K562 (cell line): ENCODE data around the gene CACNA1A. TPM values are rescaled to one million over a fixed set of nuclear protein-coding genes. Genes with fewer than 3 reads are reported as not detected.

Experiments used
- FOXP4 ChIP-seq: sonication (generic); formaldehyde crosslinking; IDR thresholded peaks from 2 replicates; pipeline ENCODE4 v1.8.0; 2022; ENCODE audit warnings: mild to moderate bottlenecking, missing genetic modification reagents, borderline replicate concordance
- JUND ChIP-seq, 2 experiments: IDR thresholded peaks; 2 replicates in 1 of 2; 3 replicates in 1 of 2; pipeline ENCODE4 v1.6.1; 2011; ENCODE audit warnings: borderline replicate concordance in 2 of 2, low read depth in 2 of 2, low read length in 2 of 2, improper control_type of control experiment in 1 of 2, missing biosample characterization in 1 of 2, missing genetic modification characterization in 1 of 2, missing genetic modification reagents in 1 of 2
- NR1H2 ChIP-seq: sonication (generic); formaldehyde crosslinking; IDR thresholded peaks from 2 replicates; pipeline ENCODE4 v1.4.0; 2020; ENCODE audit warnings: mild to moderate bottlenecking, missing genetic modification reagents
- PHF8 ChIP-seq: fragments of 200-600 bp; sonication (generic); IDR thresholded peaks from 2 replicates; pipeline ENCODE4 v1.6.1; 2012; ENCODE audit warnings: mixed run types, mild to moderate bottlenecking, inconsistent platforms, low read length, moderate library complexity, borderline replicate concordance
- POLR3G ChIP-seq: IDR thresholded peaks from 2 replicates; pipeline ENCODE4 v1.6.1; 2011; ENCODE audit not compliant: insufficient read length, insufficient replicate concordance; ENCODE audit errors: extremely low read depth
- RFX7 ChIP-seq: fragments of 250-450 bp; sonication (Bioruptor Pico); IDR thresholded peaks from 2 replicates; pipeline ENCODE4 v1.5.1; 2021; ENCODE audit warnings: mild to moderate bottlenecking
- TEAD1 ChIP-seq, 2 experiments: fragments of 450-650 bp in 1 of 2; sonication (generic) in 1 of 2; formaldehyde crosslinking; IDR thresholded peaks; 2 replicates each; pipeline versions ENCODE4 v1.4.0 to v1.8.0; 2020 to 2022; ENCODE audit warnings: mild to moderate bottlenecking in 2 of 2, missing genetic modification reagents in 1 of 2
- ZNF395 ChIP-seq: fragments of 200-800 bp; sonication (Bioruptor generic); IDR thresholded peaks from 2 replicates; pipeline ENCODE4 v1.6.1; 2017; ENCODE audit warnings: missing genetic modification characterization, missing compliant biosample characterization
- polyA plus RNA-seq, 8 experiments: library from polyadenylated mRNA; depleted of rRNA in 4 of 8; stranded (reverse) in 5 of 8; unstranded in 3 of 8; fragments of >200 nt; fragmentation: Nextera tagmentation in 2 of 8; fragmentation: Illumina TruSeq in 1 of 8; extraction: Ambion mirVana in 2 of 8; extraction: Trizol in 1 of 8; gene quantifications; 2 replicates each; pipeline versions ENCODE4 v1.2.1 to v1.2.3, GENCODE V29; 2011 to 2014; ENCODE audit warnings: inconsistent platforms in 1 of 8, missing spikeins in 1 of 8
- total RNA-seq, 7 experiments: library from RNA; depleted of rRNA in 6 of 7; stranded (reverse); fragments of >200 nt in 6 of 7; fragmentation: Illumina TruSeq in 2 of 7; extraction: Trizol in 2 of 7; gene quantifications; 2 replicates each; pipeline versions ENCODE4 v1.2.1 to v1.2.3, GENCODE V29; 2011 to 2021; ENCODE audit warnings: low replicate concordance in 1 of 7
- TF ChIP-seq, protein P1 (sequence below): IDR thresholded peaks from 3 replicates; pipeline ENCODE4 v1.6.1; 2011; ENCODE audit warnings: borderline replicate concordance, mild to moderate bottlenecking; ENCODE audit not compliant: insufficient read length, insufficient read depth
- TF ChIP-seq, protein P2 (sequence below): fragments of 450-650 bp; IDR thresholded peaks from 2 replicates; pipeline ENCODE4 v1.6.1; 2018; ENCODE audit warnings: mild to moderate bottlenecking, low read depth; ENCODE audit not compliant: partially characterized antibody

Gene CACNA1A
- total and polyA plus RNA-seq, 9 of the 15 experiments (the other 6 are each of a cell fraction or from before 2014, with no cell fraction given) = 0.03 to 0.20 (median 0.09) TPM; not detected in 1

DNA sequence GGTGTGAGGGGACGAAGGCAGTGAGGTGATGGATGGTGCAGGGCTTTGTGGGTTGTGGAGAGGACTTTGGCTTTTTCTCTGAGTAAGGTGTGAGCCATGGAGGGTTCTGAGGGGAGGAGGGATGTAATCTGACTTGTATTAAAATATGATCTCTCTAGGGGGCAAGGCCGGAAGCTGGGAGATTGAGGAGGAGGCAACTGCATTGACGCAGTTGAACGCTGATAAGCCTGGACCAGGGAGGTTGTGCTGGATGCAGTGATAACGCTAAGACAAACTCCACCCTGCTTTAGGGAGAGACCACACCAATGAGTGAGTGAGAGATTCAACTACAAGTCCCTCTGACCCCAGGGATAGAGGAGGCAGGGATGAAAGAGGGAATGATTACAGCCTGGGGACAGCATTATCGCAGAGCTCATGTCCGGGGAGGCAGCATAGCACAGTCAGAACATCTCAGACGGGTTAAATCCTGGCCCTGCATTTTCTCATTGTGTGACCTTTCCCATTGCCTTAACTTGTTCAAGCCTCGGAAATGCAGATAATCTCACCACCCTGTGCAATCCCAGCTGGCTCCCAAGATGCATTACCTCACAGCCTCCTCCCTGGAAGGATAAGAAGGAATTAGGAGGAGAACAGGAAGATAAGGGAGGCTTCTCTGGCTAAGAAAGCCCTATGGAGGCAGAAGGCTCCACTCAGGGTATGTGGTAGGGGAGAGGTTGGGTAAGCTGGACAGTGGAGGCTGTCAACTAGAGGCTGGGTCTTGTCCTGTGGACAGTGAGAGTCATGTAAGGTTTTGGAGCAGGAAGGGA lies 124.2 kb downstream of the CACNA1A start (continued):
- TF ChIP-seq RFX7 (no peak), FOXP4 (no peak), NR1H2 (CRISPR knock-in tag) (no peak), TEAD1 (CRISPR knock-in tag; IDR thresholded peaks at IDR 0.05) (no peak), ZNF395 (CRISPR knock-in tag) (no peak), JUND (IDR thresholded peaks at IDR 0.05; ENCODE audit: borderline replicate concordance, low read depth, low read length) (no peak), JUND (tag; IDR thresholded peaks at IDR 0.05; ENCODE audit: borderline replicate concordance, low read depth, low read length) (no peak; the same call in 2 of the 3 replicates), PHF8 (no peak), POLR3G (no peak)
- TF ChIP-seq, protein P1, sequence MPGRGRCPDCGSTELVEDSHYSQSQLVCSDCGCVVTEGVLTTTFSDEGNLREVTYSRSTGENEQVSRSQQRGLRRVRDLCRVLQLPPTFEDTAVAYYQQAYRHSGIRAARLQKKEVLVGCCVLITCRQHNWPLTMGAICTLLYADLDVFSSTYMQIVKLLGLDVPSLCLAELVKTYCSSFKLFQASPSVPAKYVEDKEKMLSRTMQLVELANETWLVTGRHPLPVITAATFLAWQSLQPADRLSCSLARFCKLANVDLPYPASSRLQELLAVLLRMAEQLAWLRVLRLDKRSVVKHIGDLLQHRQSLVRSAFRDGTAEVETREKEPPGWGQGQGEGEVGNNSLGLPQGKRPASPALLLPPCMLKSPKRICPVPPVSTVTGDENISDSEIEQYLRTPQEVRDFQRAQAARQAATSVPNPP = no peak
- TF ChIP-seq, protein P2, sequence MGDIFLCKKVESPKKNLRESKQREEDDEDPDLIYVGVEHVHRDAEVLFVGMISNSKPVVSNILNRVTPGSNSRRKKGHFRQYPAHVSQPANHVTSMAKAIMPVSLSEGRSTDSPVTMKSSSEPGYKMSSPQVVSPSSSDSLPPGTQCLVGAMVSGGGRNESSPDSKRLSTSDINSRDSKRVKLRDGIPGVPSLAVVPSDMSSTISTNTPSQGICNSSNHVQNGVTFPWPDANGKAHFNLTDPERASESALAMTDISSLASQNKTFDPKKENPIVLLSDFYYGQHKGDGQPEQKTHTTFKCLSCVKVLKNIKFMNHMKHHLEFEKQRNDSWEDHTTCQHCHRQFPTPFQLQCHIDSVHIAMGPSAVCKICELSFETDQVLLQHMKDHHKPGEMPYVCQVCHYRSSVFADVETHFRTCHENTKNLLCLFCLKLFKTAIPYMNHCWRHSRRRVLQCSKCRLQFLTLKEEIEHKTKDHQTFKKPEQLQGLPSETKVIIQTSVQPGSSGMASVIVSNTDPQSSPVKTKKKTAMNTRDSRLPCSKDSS = no peak
